ENCODE measurements around the gene CPS1.

CPS1 gene

GRCh38 chr2:210617318-210617717 lies 60.9 kb downstream of the CPS1 start:
- no peak for DNase-seq

GRCh38 chr2:210617732-210618330 lies 61.4 kb downstream of the CPS1 start:
- no peak for DNase-seq

- no peak for DNase-seq
These were observed 64.1 kb downstream of the CPS1 start for GRCh38 chr2:210620456-210620855.

- DNase-seq: no peak
These were observed 67.1 kb downstream of the CPS1 start for GRCh38 chr2:210623506-210623905.

- DNase-seq: no peak
These were observed 70.5 kb downstream of the CPS1 start for GRCh38 chr2:210626849-210627248.

GRCh38 chr2:210630873-210631560 lies 74.6 kb downstream of the CPS1 start:
- DNase-seq: no peak

- no peak for DNase-seq
These were observed 77.3 kb downstream of the CPS1 start for GRCh38 chr2:210633699-210634098.

GRCh38 chr2:210635257-210635656 lies 78.9 kb downstream of the CPS1 start:
- DNase-seq: no peak

GRCh38 chr2:210642333-210642732 lies 85.9 kb downstream of the CPS1 start:
- no peak for DNase-seq

GRCh38 chr2:210647151-210647550 lies 90.8 kb downstream of the CPS1 start:
- DNase-seq: no peak

GRCh38 chr2:210654091-210654490 lies 97.7 kb downstream of the CPS1 start:
- DNase-seq: no peak

- DNase-seq: no peak
These were observed 99.0 kb downstream of the CPS1 start for GRCh38 chr2:210655229-210655975.

- no peak for DNase-seq
These were observed 101.5 kb downstream of the CPS1 start for GRCh38 chr2:210657874-210658273.

GRCh38 chr2:210660751-210661150 lies 104.4 kb downstream of the CPS1 start:
- no peak for DNase-seq

- no peak for DNase-seq
These were observed 106.2 kb downstream of the CPS1 start for GRCh38 chr2:210662560-210662959.

- no peak for DNase-seq
These were observed 107.3 kb downstream of the CPS1 start for GRCh38 chr2:210663631-210664089.

- no peak for DNase-seq
These were observed 111.3 kb downstream of the CPS1 start for GRCh38 chr2:210667711-210668110.

GRCh38 chr2:210671065-210671464 lies 114.7 kb downstream of the CPS1 start:
- no peak for DNase-seq

- no peak for DNase-seq
These were observed 116.7 kb downstream of the CPS1 start for GRCh38 chr2:210673117-210673516.

GRCh38 chr2:210676067-210676466 lies 119.7 kb downstream of the CPS1 start:
- no peak for DNase-seq

- DNase-seq: no peak
These were observed 125.1 kb downstream of the CPS1 start for GRCh38 chr2:210681491-210681890.

GRCh38 chr2:210686401-210686800 lies 130.0 kb downstream of the CPS1 start:
- DNase-seq: no peak

GRCh38 chr2:210687786-210688470 lies 131.5 kb downstream of the CPS1 start:
- no peak for DNase-seq
